ENCODE data around the gene ONECUT3.

ONECUT3 gene

GRCh38 chr19:1742989-1743696 is 10.2 kb upstream of the ONECUT3 start:
- DNase-seq = no peak

- no peak for DNase-seq
Measured at GRCh38 chr19:1744133-1744665, 9.1 kb upstream of the ONECUT3 start.

GRCh38 chr19:1744822-1745563 is 8.3 kb upstream of the ONECUT3 start:
- DNase-seq = no peak

- DNase-seq = no peak
Measured at GRCh38 chr19:1745589-1746031, 7.7 kb upstream of the ONECUT3 start.

- DNase-seq = no peak
Measured at GRCh38 chr19:1746401-1747284, 6.7 kb upstream of the ONECUT3 start.

GRCh38 chr19:1747285-1748114 is 5.8 kb upstream of the ONECUT3 start:
- DNase-seq = peak; percentile 58

- no peak for DNase-seq
Measured at GRCh38 chr19:1748115-1748872, 5.0 kb upstream of the ONECUT3 start.

- DNase-seq = no peak
Measured at GRCh38 chr19:1748873-1749341, 4.4 kb upstream of the ONECUT3 start.

GRCh38 chr19:1749373-1750342 is 3.6 kb upstream of the ONECUT3 start:
- DNase-seq = no peak

GRCh38 chr19:1750343-1751021 is 2.8 kb upstream of the ONECUT3 start:
- no peak for DNase-seq

- DNase-seq = no peak
Measured at GRCh38 chr19:1751367-1752008, 1.8 kb upstream of the ONECUT3 start.

GRCh38 chr19:1752009-1752756 is 1.1 kb upstream of the ONECUT3 start:
- no peak for DNase-seq

- DNase-seq = no peak
Measured at GRCh38 chr19:1754018-1754635, 821 bp downstream of the ONECUT3 start.

- no peak for DNase-seq
Measured at GRCh38 chr19:1754636-1755466, 1.5 kb downstream of the ONECUT3 start.

- DNase-seq = no peak
Measured at GRCh38 chr19:1755467-1756171, 2.3 kb downstream of the ONECUT3 start.

GRCh38 chr19:1756264-1756663 is 3.0 kb downstream of the ONECUT3 start:
- DNase-seq = no peak
